GM21825 (cell line): Measurements from ENCODE around the gene MAF.

Experiments used
- ATAC-seq: cut with Tn5 transposase; IDR thresholded peaks from one replicate; pipeline ENCODE4 v1.9.1; 2021; ENCODE audit warnings: mild to moderate bottlenecking, moderate library complexity; ENCODE audit not compliant: unreplicated experiment

MAF gene

GRCh38 chr16:79613009-79613408 lies 12.5 kb upstream of the MAF start:
- ATAC-seq, result no peak

- ATAC-seq, result no peak
Measured at GRCh38 chr16:79612207-79612606, 11.7 kb upstream of the MAF start.

GRCh38 chr16:79610771-79611170 lies 10.2 kb upstream of the MAF start:
- no peak for ATAC-seq

GRCh38 chr16:79609861-79610260 lies 9.3 kb upstream of the MAF start:
- no peak for ATAC-seq

GRCh38 chr16:79608976-79609375 lies 8.4 kb upstream of the MAF start:
- ATAC-seq, result no peak

- ATAC-seq, result no peak
Measured at GRCh38 chr16:79607587-79607986, 7.0 kb upstream of the MAF start.

GRCh38 chr16:79605999-79606398 lies 5.5 kb upstream of the MAF start:
- peak; percentile 77 for ATAC-seq

GRCh38 chr16:79603055-79603454 lies 2.5 kb upstream of the MAF start:
- no peak for ATAC-seq

- no peak for ATAC-seq
Measured at GRCh38 chr16:79602628-79603014, 2.1 kb upstream of the MAF start.

- ATAC-seq, result no peak
Measured at GRCh38 chr16:79601931-79602627, 1.5 kb upstream of the MAF start.

- ATAC-seq, result no peak
Measured at GRCh38 chr16:79601092-79601930, 774 bp upstream of the MAF start.

- ATAC-seq, result no peak
Measured at GRCh38 chr16:79599837-79600637, 500 bp downstream of the MAF start.

- no peak for ATAC-seq
Measured at GRCh38 chr16:79599256-79599836, 1.2 kb downstream of the MAF start.

GRCh38 chr16:79598348-79599181 lies 2.0 kb downstream of the MAF start:
- ATAC-seq, result no peak

- no peak for ATAC-seq
Measured at GRCh38 chr16:79598063-79598347, 2.5 kb downstream of the MAF start.

GRCh38 chr16:79597277-79598062 lies 3.1 kb downstream of the MAF start:
- no peak for ATAC-seq

- ATAC-seq, result no peak
Measured at GRCh38 chr16:79595931-79596450, 4.5 kb downstream of the MAF start.

- ATAC-seq, result no peak
Measured at GRCh38 chr16:79595231-79595641, 5.3 kb downstream of the MAF start.

- no peak for ATAC-seq
Measured at GRCh38 chr16:79593754-79594153, 6.8 kb downstream of the MAF start.
